ENCODE measurements around the gene USP8.
"Not testable (repeated sequence)": the region's sequence is repeated elsewhere in the genome, so short reads cannot be mapped to it uniquely, and the experiment has no call there.

Gene USP8

GRCh38 chr15:50391561-50391960 lies 32.6 kb upstream of the USP8 start:
- not testable (repeated sequence) for H3K4me3 ChIP-seq (ENCODE audit: low read length in 2 of 2); H3K4ac ChIP-seq (ENCODE audit: low read length); H4K8ac ChIP-seq (ENCODE audit: low read depth, low read length); H2BK120ac ChIP-seq (ENCODE audit: low read depth, low read length); DNase-seq (ENCODE audit: low spot score); H3K36me3 ChIP-seq (replicated peaks in 1 of 2; ENCODE audit: control insufficient read depth in 2 of 2, insufficient read depth in 2 of 2, low read length in 2 of 2); H2AK5ac ChIP-seq (ENCODE audit: low read depth, low read length); H3K27ac ChIP-seq (replicated peaks; ENCODE audit: low read length); H3K23ac ChIP-seq (ENCODE audit: low read depth, low read length, poor library complexity); H4K91ac ChIP-seq (ENCODE audit: low read depth, low read length, poor library complexity); H2BK15ac ChIP-seq (ENCODE audit: low read length); H3K27me3 ChIP-seq (ENCODE audit: control insufficient read depth in 3 of 3, insufficient read depth in 3 of 3, low read depth in 1 of 3, low read length in 3 of 3); H2BK12ac ChIP-seq (ENCODE audit: low read length); H3K14ac ChIP-seq (ENCODE audit: low read length); H3K18ac ChIP-seq (ENCODE audit: low read length); H3K9ac ChIP-seq (ENCODE audit: low read depth, low read length, poor library complexity); H3K4me2 ChIP-seq (ENCODE audit: insufficient read depth, low read length, poor library complexity, severe bottlenecking); H3K9me3 ChIP-seq (replicated peaks in 1 of 2; ENCODE audit: control insufficient read depth in 2 of 2, insufficient read depth in 1 of 2, low read depth in 1 of 2, low read length in 2 of 2); H3K79me1 ChIP-seq (ENCODE audit: low read depth, low read length); H2BK5ac ChIP-seq (ENCODE audit: low read length); H2AFZ ChIP-seq (ENCODE audit: low read length); H3K4me1 ChIP-seq (ENCODE audit: control insufficient read depth in 2 of 2, insufficient read depth in 1 of 2, low read depth in 1 of 2, low read length in 2 of 2)
- no CpG with 5 or more reads among the region's 4 CpGs for WGBS, 2 donors (ENCODE audit: extremely low coverage in 2 of 2, insufficient read length in 2 of 2, insufficient replicate concordance in 1 of 2)

DNA sequence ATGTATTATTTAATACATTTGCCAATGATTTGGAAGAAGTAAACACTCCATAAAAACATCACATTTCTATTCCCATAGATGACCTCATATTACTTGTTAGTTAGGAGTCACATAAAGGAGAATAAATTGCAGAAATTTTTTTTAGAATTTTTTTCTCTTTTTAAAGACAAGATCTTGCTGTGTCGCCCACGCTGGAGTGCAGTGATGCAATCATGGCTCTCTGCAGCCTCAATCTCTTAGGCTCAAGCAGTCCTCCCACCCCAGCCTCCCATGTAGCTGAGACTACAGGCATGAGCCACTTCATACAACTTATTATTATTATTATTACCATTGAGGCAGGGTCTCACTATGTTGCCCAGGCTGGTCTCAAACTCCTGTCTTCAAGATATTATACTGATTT lies 12.3 kb upstream of the USP8 start:
- no peaks in the 10 kb centered on the region for H3K27me3 ChIP-seq (ENCODE audit: control insufficient read depth in 3 of 3, insufficient read depth in 3 of 3, low read depth in 1 of 3, low read length in 3 of 3)
- no peak overlapping the region for H3K27ac ChIP-seq (replicated peaks; ENCODE audit: low read length)
- no peak overlapping the region for H2BK12ac ChIP-seq (ENCODE audit: low read length)
- H3K4me3 ChIP-seq (ENCODE audit: low read length in 2 of 2) = no peak overlapping the region
- H2AK5ac ChIP-seq (ENCODE audit: low read depth, low read length) = no peak overlapping the region
- no peak overlapping the region for H2BK120ac ChIP-seq (ENCODE audit: low read depth, low read length)
- no peaks in the 10 kb centered on the region for H3K36me3 ChIP-seq (replicated peaks in 1 of 2; ENCODE audit: control insufficient read depth in 2 of 2, insufficient read depth in 2 of 2, low read length in 2 of 2)
- no peak overlapping the region for H2AFZ ChIP-seq (ENCODE audit: low read length)
- no peak overlapping the region for H2BK15ac ChIP-seq (ENCODE audit: low read length)
- no peak overlapping the region for H3K18ac ChIP-seq (ENCODE audit: low read length)
- no peaks in the 10 kb centered on the region for H3K4me1 ChIP-seq (ENCODE audit: control insufficient read depth in 2 of 2, insufficient read depth in 1 of 2, low read depth in 1 of 2, low read length in 2 of 2)
- H4K91ac ChIP-seq (ENCODE audit: low read depth, low read length, poor library complexity) = no peak overlapping the region
- H2BK5ac ChIP-seq (ENCODE audit: low read length) = no peak overlapping the region
- no peak overlapping the region for H3K14ac ChIP-seq (ENCODE audit: low read length)
- WGBS, 2 donors (ENCODE audit: extremely low coverage in 2 of 2, insufficient read length in 2 of 2, insufficient replicate concordance in 1 of 2) = no CpG with 5 or more reads among the region's 2 CpGs
- H4K8ac ChIP-seq (ENCODE audit: low read depth, low read length) = no peak overlapping the region
- H3K23ac ChIP-seq (ENCODE audit: low read depth, low read length, poor library complexity) = no peak overlapping the region
- no peak for DNase-seq (ENCODE audit: low spot score)
- H3K9me3 ChIP-seq (replicated peaks in 1 of 2; ENCODE audit: control insufficient read depth in 2 of 2, insufficient read depth in 1 of 2, low read depth in 1 of 2, low read length in 2 of 2) = no peaks in the 10 kb centered on the region
- no peak overlapping the region for H3K4me2 ChIP-seq (ENCODE audit: insufficient read depth, low read length, poor library complexity, severe bottlenecking)
- no peak overlapping the region for H3K9ac ChIP-seq (ENCODE audit: low read depth, low read length, poor library complexity)
- no peak overlapping the region for H3K4ac ChIP-seq (ENCODE audit: low read length)
- peaks cover under 1% of the 10 kb centered on the region for H3K79me1 ChIP-seq (ENCODE audit: low read depth, low read length)

DNA sequence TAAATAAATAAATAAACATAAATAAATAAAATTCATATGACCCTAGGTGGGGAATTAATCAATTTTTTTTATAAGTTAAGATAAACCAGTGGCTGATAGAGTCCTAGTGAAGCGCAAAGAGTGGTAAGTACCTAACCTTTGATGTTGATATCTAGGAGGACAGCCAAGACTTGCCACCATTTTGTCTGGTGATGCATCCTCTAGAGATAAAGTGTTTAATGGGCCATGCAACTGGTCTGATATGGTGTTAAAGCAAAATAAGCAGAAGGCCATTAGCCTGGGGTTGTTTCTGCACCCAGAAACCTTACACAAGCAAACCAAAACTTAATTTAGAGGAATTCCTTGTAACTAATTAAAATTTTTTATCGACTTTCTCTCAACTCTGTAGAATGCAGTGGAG lies 9.6 kb upstream of the USP8 start:
- Histone ChIP-seq H3K4ac (ENCODE audit: low read length) (no peak overlapping the region), H3K27me3 (ENCODE audit: control insufficient read depth in 3 of 3, insufficient read depth in 3 of 3, low read depth in 1 of 3, low read length in 3 of 3) (no peaks in the 10 kb centered on the region), H2BK15ac (ENCODE audit: low read length) (no peak overlapping the region), H2BK5ac (ENCODE audit: low read length) (no peak overlapping the region), H3K9ac (ENCODE audit: low read depth, low read length, poor library complexity) (no peak overlapping the region), H3K14ac (ENCODE audit: low read length) (no peak overlapping the region), H3K9me3 (replicated peaks in 1 of 2; ENCODE audit: control insufficient read depth in 2 of 2, insufficient read depth in 1 of 2, low read depth in 1 of 2, low read length in 2 of 2) (no peaks in the 10 kb centered on the region), H2AFZ (ENCODE audit: low read length) (no peak overlapping the region), H3K4me1 (ENCODE audit: control insufficient read depth in 2 of 2, insufficient read depth in 1 of 2, low read depth in 1 of 2, low read length in 2 of 2) (no peaks in the 10 kb centered on the region), H3K36me3 (replicated peaks in 1 of 2; ENCODE audit: control insufficient read depth in 2 of 2, insufficient read depth in 2 of 2, low read length in 2 of 2) (no peaks in the 10 kb centered on the region), H3K18ac (ENCODE audit: low read length) (no peak overlapping the region), H3K27ac (replicated peaks; ENCODE audit: low read length) (no peak overlapping the region), H3K23ac (ENCODE audit: low read depth, low read length, poor library complexity) (no peak overlapping the region), H2BK12ac (ENCODE audit: low read length) (no peak overlapping the region), H2AK5ac (ENCODE audit: low read depth, low read length) (no peak overlapping the region), H2BK120ac (ENCODE audit: low read depth, low read length) (no peak overlapping the region), H3K4me3 (ENCODE audit: low read length in 2 of 2) (no peak overlapping the region), H3K79me1 (ENCODE audit: low read depth, low read length) (peaks cover 2% of the 10 kb centered on the region), H4K8ac (ENCODE audit: low read depth, low read length) (no peak overlapping the region), H3K4me2 (ENCODE audit: insufficient read depth, low read length, poor library complexity, severe bottlenecking) (no peak overlapping the region), H4K91ac (ENCODE audit: low read depth, low read length, poor library complexity) (no peak overlapping the region)
- no CpG with 5 or more reads among the region's 2 CpGs for WGBS, 2 donors (ENCODE audit: extremely low coverage in 2 of 2, insufficient read length in 2 of 2, insufficient replicate concordance in 1 of 2)
- DNase-seq (ENCODE audit: low spot score) = no peak

- no peak overlapping the region for H4K91ac ChIP-seq (ENCODE audit: low read depth, low read length, poor library complexity)
- H3K18ac ChIP-seq (ENCODE audit: low read length) = no peak overlapping the region
- no peak overlapping the region for H3K14ac ChIP-seq (ENCODE audit: low read length)
- H3K4ac ChIP-seq (ENCODE audit: low read length) = no peak overlapping the region
- H2AK5ac ChIP-seq (ENCODE audit: low read depth, low read length) = no peak overlapping the region
- no peaks in the 10 kb centered on the region for H3K27me3 ChIP-seq (ENCODE audit: control insufficient read depth in 3 of 3, insufficient read depth in 3 of 3, low read depth in 1 of 3, low read length in 3 of 3)
- WGBS, 2 donors (ENCODE audit: extremely low coverage in 2 of 2, insufficient read length in 2 of 2, insufficient replicate concordance in 1 of 2) = no CpG with 5 or more reads among the region's 3 CpGs
- no peak for DNase-seq (ENCODE audit: low spot score)
- no peak overlapping the region for H2BK5ac ChIP-seq (ENCODE audit: low read length)
- H3K4me2 ChIP-seq (ENCODE audit: insufficient read depth, low read length, poor library complexity, severe bottlenecking) = no peak overlapping the region
- H2BK15ac ChIP-seq (ENCODE audit: low read length) = no peak overlapping the region
- H2AFZ ChIP-seq (ENCODE audit: low read length) = peak overlapping the region; percentile 3
- no peaks in the 10 kb centered on the region for H3K4me1 ChIP-seq (ENCODE audit: control insufficient read depth in 2 of 2, insufficient read depth in 1 of 2, low read depth in 1 of 2, low read length in 2 of 2)
- no peak overlapping the region for H3K23ac ChIP-seq (ENCODE audit: low read depth, low read length, poor library complexity)
- H3K9me3 ChIP-seq (replicated peaks in 1 of 2; ENCODE audit: control insufficient read depth in 2 of 2, insufficient read depth in 1 of 2, low read depth in 1 of 2, low read length in 2 of 2) = no peaks in the 10 kb centered on the region
- H3K79me1 ChIP-seq (ENCODE audit: low read depth, low read length) = peaks cover 2% of the 10 kb centered on the region
- no peaks in the 10 kb centered on the region for H3K36me3 ChIP-seq (replicated peaks in 1 of 2; ENCODE audit: control insufficient read depth in 2 of 2, insufficient read depth in 2 of 2, low read length in 2 of 2)
- no peak overlapping the region for H2BK12ac ChIP-seq (ENCODE audit: low read length)
- H3K27ac ChIP-seq (replicated peaks; ENCODE audit: low read length) = no peak overlapping the region
- no peak overlapping the region for H3K4me3 ChIP-seq (ENCODE audit: low read length in 2 of 2)
- no peak overlapping the region for H4K8ac ChIP-seq (ENCODE audit: low read depth, low read length)
- H3K9ac ChIP-seq (ENCODE audit: low read depth, low read length, poor library complexity) = no peak overlapping the region
- no peak overlapping the region for H2BK120ac ChIP-seq (ENCODE audit: low read depth, low read length)
These were observed 8.3 kb upstream of the USP8 start for GRCh38 chr15:50415752-50416404.

Measured in neuronal stem cell (in vitro differentiated cells).